ENCODE data around the gene ARHGEF2. TPM values are rescaled to one million over a fixed set of nuclear protein-coding genes. Genes with fewer than 3 reads are reported as not detected.
A peak's percentile ranks its signal among the peaks of the same experiment; 100 is the strongest.

Gene ARHGEF2
- total and polyA plus RNA-seq, 2 of the 13 experiments (the other 11 are each of a cell fraction or from before 2014, with no cell fraction given) = 16.1 to 32.1 TPM

GRCh38 chr1:155940993-155941844, 37.1 kb downstream of the ARHGEF2 start, which contains the start of gene RXFP4 (continued):
- 0 out of 4 replicates have a peak, but pooled peaks of 1 of the 2 experiments have one; percentile 47 for TF ChIP-seq HMGXB4 (CRISPR knock-in tag; IDR thresholded peaks at IDR 0.05; ENCODE audit: borderline replicate concordance in 1 of 2, low read depth in 1 of 2)
- TF ChIP-seq TAF1 (CRISPR knock-in tag; IDR thresholded peaks at IDR 0.05) = peak; percentile 47; the same call in 1 of the 2 replicates
- TF ChIP-seq ZFP91 (CRISPR knock-in tag; IDR thresholded peaks at IDR 0.05; ENCODE audit: borderline replicate concordance) = peak; percentile 30; the same call in 1 of the 2 replicates
- 0 out of 2 replicates have a peak, but pooled peaks have one; percentile 49 for TF ChIP-seq ZNF354B (CRISPR knock-in tag; IDR thresholded peaks at IDR 0.05)
- 0 out of 2 replicates have a peak, but pooled peaks have one; percentile 10 for TF ChIP-seq ZMYM4 (CRISPR knock-in tag; IDR thresholded peaks at IDR 0.05)
- 0 out of 2 replicates have a peak, but pooled peaks have one; percentile 7 for TF ChIP-seq TBX2 (CRISPR knock-in tag; IDR thresholded peaks at IDR 0.05; ENCODE audit: borderline replicate concordance)
- 0 out of 2 replicates have a peak, but pooled peaks have one; percentile 4 for TF ChIP-seq ZFX (CRISPR knock-in tag; IDR thresholded peaks at IDR 0.05; ENCODE audit: low read depth)
- TF ChIP-seq ZNF770 (CRISPR knock-in tag; IDR thresholded peaks at IDR 0.05) = peak; percentile 36
- no peak; the same call in 1 of the 2 replicates for TF ChIP-seq KDM5B (CRISPR knock-in tag; IDR thresholded peaks at IDR 0.05; ENCODE audit: borderline replicate concordance)
- peak; percentile 8; the same call in 1 of the 2 replicates for TF ChIP-seq ZNF605 (CRISPR knock-in tag; IDR thresholded peaks at IDR 0.05)
- TF ChIP-seq, protein P1, sequence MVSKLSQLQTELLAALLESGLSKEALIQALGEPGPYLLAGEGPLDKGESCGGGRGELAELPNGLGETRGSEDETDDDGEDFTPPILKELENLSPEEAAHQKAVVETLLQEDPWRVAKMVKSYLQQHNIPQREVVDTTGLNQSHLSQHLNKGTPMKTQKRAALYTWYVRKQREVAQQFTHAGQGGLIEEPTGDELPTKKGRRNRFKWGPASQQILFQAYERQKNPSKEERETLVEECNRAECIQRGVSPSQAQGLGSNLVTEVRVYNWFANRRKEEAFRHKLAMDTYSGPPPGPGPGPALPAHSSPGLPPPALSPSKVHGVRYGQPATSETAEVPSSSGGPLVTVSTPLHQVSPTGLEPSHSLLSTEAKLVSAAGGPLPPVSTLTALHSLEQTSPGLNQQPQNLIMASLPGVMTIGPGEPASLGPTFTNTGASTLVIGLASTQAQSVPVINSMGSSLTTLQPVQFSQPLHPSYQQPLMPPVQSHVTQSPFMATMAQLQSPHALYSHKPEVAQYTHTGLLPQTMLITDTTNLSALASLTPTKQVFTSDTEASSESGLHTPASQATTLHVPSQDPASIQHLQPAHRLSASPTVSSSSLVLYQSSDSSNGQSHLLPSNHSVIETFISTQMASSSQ (IDR thresholded peaks at IDR 0.05; ENCODE audit: low read depth) = no peak
- TF ChIP-seq, protein P1 (CRISPR knock-in tag; IDR thresholded peaks at IDR 0.05; ENCODE audit: borderline replicate concordance) = 0 out of 2 replicates have a peak, but pooled peaks have one; percentile 14
- TF ChIP-seq ZNF280B (CRISPR knock-in tag; IDR thresholded peaks at IDR 0.05; ENCODE audit: borderline replicate concordance) = peak; percentile 52; the same call in 1 of the 2 replicates

All from HepG2 (cell line).